Hepatocyte (in vitro differentiated cells): Measurements from ENCODE around the gene CHD1L.

Experiments used
- EZH2 ChIP-seq: fragments of 200-600 bp; sonication (generic); IDR thresholded peaks from 2 replicates; pipeline ENCODE4 v1.6.1; 2016; ENCODE audit warnings: antibody characterized with exemption, mild to moderate bottlenecking, borderline replicate concordance
- TF ChIP-seq, protein P1 (sequence below): fragments of 200-600 bp; sonication (generic); IDR thresholded peaks from 2 replicates; pipeline ENCODE4 v1.5.1; 2016; ENCODE audit warnings: antibody characterized with exemption, mild to moderate bottlenecking; ENCODE audit not compliant: poor library complexity

DNA sequence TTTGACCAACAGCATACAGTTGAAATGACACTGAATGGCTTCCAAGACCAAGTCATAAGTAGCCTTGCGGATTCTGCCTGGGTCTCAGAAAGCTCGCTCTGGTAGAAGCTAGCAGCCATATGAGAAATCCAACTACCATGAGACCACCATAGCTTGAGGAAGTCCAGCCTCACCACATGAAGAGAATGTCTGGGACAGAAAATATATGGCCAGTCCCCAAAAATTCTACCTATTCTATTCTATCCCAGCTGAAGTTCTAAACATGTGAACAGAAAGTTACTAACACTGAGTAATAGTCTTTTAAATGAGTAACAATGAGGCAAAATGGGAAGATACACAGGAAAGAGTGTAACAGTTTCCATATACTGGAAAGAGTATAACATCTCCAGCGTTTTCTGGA lies 26.4 kb upstream of the CHD1L start:
- TF ChIP-seq, protein P1, sequence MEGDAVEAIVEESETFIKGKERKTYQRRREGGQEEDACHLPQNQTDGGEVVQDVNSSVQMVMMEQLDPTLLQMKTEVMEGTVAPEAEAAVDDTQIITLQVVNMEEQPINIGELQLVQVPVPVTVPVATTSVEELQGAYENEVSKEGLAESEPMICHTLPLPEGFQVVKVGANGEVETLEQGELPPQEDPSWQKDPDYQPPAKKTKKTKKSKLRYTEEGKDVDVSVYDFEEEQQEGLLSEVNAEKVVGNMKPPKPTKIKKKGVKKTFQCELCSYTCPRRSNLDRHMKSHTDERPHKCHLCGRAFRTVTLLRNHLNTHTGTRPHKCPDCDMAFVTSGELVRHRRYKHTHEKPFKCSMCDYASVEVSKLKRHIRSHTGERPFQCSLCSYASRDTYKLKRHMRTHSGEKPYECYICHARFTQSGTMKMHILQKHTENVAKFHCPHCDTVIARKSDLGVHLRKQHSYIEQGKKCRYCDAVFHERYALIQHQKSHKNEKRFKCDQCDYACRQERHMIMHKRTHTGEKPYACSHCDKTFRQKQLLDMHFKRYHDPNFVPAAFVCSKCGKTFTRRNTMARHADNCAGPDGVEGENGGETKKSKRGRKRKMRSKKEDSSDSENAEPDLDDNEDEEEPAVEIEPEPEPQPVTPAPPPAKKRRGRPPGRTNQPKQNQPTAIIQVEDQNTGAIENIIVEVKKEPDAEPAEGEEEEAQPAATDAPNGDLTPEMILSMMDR = no peak
- TF ChIP-seq EZH2 = no peak
